GM23338 (cell line): ENCODE results near the gene EFCAB13. TPM values are rescaled to one million over a fixed set of nuclear protein-coding genes. Genes with fewer than 3 reads are reported as not detected.

Source experiments
- ATAC-seq: fragments of 200-7000 bp; cut with Tn5 transposase; 3 replicates; pipeline ENCODE4 v1.9.1; 2020
- DNase-seq: peaks from one replicate; pipeline ENCODE4 v3.0.0-alpha.2; 2015; ENCODE audit warnings: low spot score
- H2AFZ ChIP-seq: fragments of 200-600 bp; sonication (generic); 2 replicates; pipeline ENCODE4 v1.8.0; 2016; ENCODE audit warnings: antibody characterized with exemption, mild to moderate bottlenecking, moderate library complexity
- H3F3A ChIP-seq: fragments of 200-600 bp; sonication (generic); replicated peaks from 2 replicates; pipeline ENCODE4 v1.8.0; 2017; ENCODE audit warnings: antibody characterized with exemption, mixed run types, low read depth
- H3K27ac ChIP-seq: fragments of 200-600 bp; sonication (generic); 2 replicates; pipeline ENCODE4 v1.6.1; 2016; ENCODE audit warnings: low read depth
- H3K27me3 ChIP-seq: fragments of 200-600 bp; sonication (generic); 2 replicates; pipeline ENCODE4 v1.8.0; 2016; ENCODE audit warnings: mild to moderate bottlenecking, mixed run types, moderate library complexity; ENCODE audit not compliant: insufficient read depth
- H3K36me3 ChIP-seq: fragments of 200-600 bp; sonication (generic); 2 replicates; pipeline ENCODE4 v1.8.0; 2016; ENCODE audit warnings: mild to moderate bottlenecking; ENCODE audit not compliant: insufficient read depth
- H3K4me1 ChIP-seq: fragments of 200-600 bp; sonication (generic); 2 replicates; pipeline ENCODE4 v1.8.0; 2016; ENCODE audit warnings: mild to moderate bottlenecking, moderate library complexity; ENCODE audit not compliant: insufficient read depth
- H3K4me2 ChIP-seq: fragments of 200-600 bp; sonication (generic); 2 replicates; pipeline ENCODE4 v1.7.1; 2017; ENCODE audit warnings: mixed run types
- H3K4me3 ChIP-seq: fragments of 200-600 bp; sonication (generic); 2 replicates; pipeline ENCODE4 v1.6.1; 2016; ENCODE audit warnings: mixed run types
- H3K79me2 ChIP-seq: fragments of 200-600 bp; sonication (generic); replicated peaks from 2 replicates; pipeline ENCODE4 v1.8.0; 2017; ENCODE audit warnings: mild to moderate bottlenecking; ENCODE audit not compliant: insufficient read depth
- H3K9me2 ChIP-seq: fragments of 200-600 bp; sonication (generic); 2 replicates; pipeline ENCODE4 v1.8.0; 2017; ENCODE audit not compliant: insufficient read depth
- H4K20me1 ChIP-seq: fragments of 200-600 bp; sonication (generic); replicated peaks from 2 replicates; pipeline ENCODE4 v1.8.0; 2017; ENCODE audit warnings: mild to moderate bottlenecking; ENCODE audit not compliant: insufficient read depth
- H3K27ac Mint-ChIP-seq: 2 replicates; pipeline ENCODE4 v1.8.0; 2020; ENCODE audit warnings: inconsistent platforms, mild to moderate bottlenecking, moderate library complexity, mixed read lengths
- H3K27me3 Mint-ChIP-seq: 3 replicates; pipeline ENCODE4 v1.8.0; 2022; ENCODE audit warnings: low read depth, mild to moderate bottlenecking, moderate library complexity, mixed read lengths, inconsistent platforms; ENCODE audit not compliant: insufficient read depth, poor library complexity
- H3K36me3 Mint-ChIP-seq: 3 replicates; pipeline ENCODE4 v1.8.0; 2021; ENCODE audit warnings: low read depth, mild to moderate bottlenecking, inconsistent platforms, moderate library complexity, mixed read lengths
- H3K4me1 Mint-ChIP-seq: 3 replicates; pipeline ENCODE4 v1.8.0; 2020; ENCODE audit warnings: mild to moderate bottlenecking, inconsistent platforms, mixed read lengths
- H3K4me3 Mint-ChIP-seq: 3 replicates; pipeline ENCODE4 v1.8.0; 2021; ENCODE audit warnings: moderate library complexity, mild to moderate bottlenecking, inconsistent platforms, mixed read lengths
- H3K9me3 Mint-ChIP-seq: 3 replicates; pipeline ENCODE4 v1.8.0; 2020; ENCODE audit warnings: moderate library complexity, mild to moderate bottlenecking, inconsistent platforms, mixed read lengths
- CREB1 ChIP-seq: fragments of 250-450 bp; sonication (Bioruptor Pico); IDR thresholded peaks from 2 replicates; pipeline ENCODE4 v1.5.0; 2020; ENCODE audit warnings: low read depth, mild to moderate bottlenecking, moderate library complexity
- JUNB ChIP-seq: IDR thresholded peaks from one replicate; pipeline ENCODE4 v1.6.1; 2016; ENCODE audit warnings: antibody characterized with exemption; ENCODE audit not compliant: unreplicated experiment
- STAT1 ChIP-seq: IDR thresholded peaks from one replicate; pipeline ENCODE4 v1.6.1; 2016; ENCODE audit warnings: antibody characterized with exemption; ENCODE audit not compliant: unreplicated experiment
- ZNF114 ChIP-seq: fragments of 250-450 bp; sonication (Bioruptor Pico); IDR thresholded peaks from 2 replicates; pipeline ENCODE4 v1.5.0; 2020; ENCODE audit warnings: mild to moderate bottlenecking, moderate library complexity
- polyA plus RNA-seq: library from polyadenylated mRNA; unstranded; fragments of >200 nt; fragmentation: Nextera tagmentation; extraction: Ambion mirVana; gene quantifications from 2 replicates; pipeline ENCODE4 v1.2.1, GENCODE V29; 2016
- total RNA-seq: library from RNA; depleted of rRNA; stranded (reverse); fragments of >200 nt; shearing (Covaris generic); gene quantifications from 2 replicates; pipeline ENCODE4 v1.2.3, GENCODE V29; 2014
- TF ChIP-seq, protein P1 (sequence below): fragments of 250-450 bp; sonication (Bioruptor Pico); IDR thresholded peaks from 2 replicates; pipeline ENCODE4 v1.5.0; 2020; ENCODE audit warnings: mild to moderate bottlenecking, moderate library complexity
- TF ChIP-seq, protein P2 (sequence below), 2 experiments: fragments of 200-600 bp in 1 of 2; sonication (generic) in 1 of 2; conservative IDR thresholded peaks; 2 replicates each; pipeline versions ENCODE4 v1.5.1 to v1.6.1; 2016 to 2017; ENCODE audit warnings: antibody characterized with exemption in 2 of 2, low read depth in 2 of 2, mild to moderate bottlenecking in 2 of 2, moderate library complexity in 1 of 2
- TF ChIP-seq, protein P3 (sequence below): IDR thresholded peaks from one replicate; pipeline ENCODE4 v1.6.1; 2018; ENCODE audit warnings: antibody characterized with exemption; ENCODE audit not compliant: unreplicated experiment
- TF ChIP-seq, protein P4 (sequence below): IDR thresholded peaks from 2 replicates; pipeline ENCODE4 v1.6.1; 2016; ENCODE audit warnings: antibody characterized with exemption

EFCAB13 gene
- total and polyA plus RNA-seq, 2 experiments from 2014 or later = 4.1 to 5.4 TPM

DNA sequence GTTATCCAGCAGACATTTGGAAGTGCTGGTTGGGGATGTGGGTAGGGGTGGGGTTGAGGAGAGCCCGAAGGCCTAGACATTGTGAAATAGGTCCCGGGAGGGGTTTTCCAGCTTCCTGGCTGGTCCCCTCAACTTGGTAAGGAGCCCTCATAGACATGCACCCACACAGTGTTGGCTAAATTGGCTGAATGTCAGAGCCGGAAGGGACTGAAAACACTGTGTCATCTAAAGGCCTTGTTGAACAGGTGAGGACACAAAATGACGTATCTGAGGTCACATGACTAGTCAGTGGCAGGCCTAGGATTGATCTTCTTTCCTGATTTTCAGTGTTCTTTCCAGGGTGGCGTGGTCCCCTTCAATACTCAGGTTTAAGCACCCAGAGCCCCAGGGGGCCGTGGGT is 42.5 kb upstream of the EFCAB13 start:
- no peak overlapping the region for H3K4me3 ChIP-seq
- no peaks in the 10 kb centered on the region for H3K27me3 ChIP-seq
- Mint-ChIP-seq H3K4me1 (peaks cover 18% of the 10 kb centered on the region), H3K36me3 (no peaks in the 10 kb centered on the region), H3K9me3 (no peaks in the 10 kb centered on the region; the same call in 2 of the 3 replicates), H3K27ac (no peak overlapping the region), H3K27me3 (peaks cover 17% of the 10 kb centered on the region), H3K4me3 (no peak overlapping the region)
- no peak overlapping the region for H3K4me2 ChIP-seq
- TF ChIP-seq JUNB = no peak
- TF ChIP-seq, protein P1, sequence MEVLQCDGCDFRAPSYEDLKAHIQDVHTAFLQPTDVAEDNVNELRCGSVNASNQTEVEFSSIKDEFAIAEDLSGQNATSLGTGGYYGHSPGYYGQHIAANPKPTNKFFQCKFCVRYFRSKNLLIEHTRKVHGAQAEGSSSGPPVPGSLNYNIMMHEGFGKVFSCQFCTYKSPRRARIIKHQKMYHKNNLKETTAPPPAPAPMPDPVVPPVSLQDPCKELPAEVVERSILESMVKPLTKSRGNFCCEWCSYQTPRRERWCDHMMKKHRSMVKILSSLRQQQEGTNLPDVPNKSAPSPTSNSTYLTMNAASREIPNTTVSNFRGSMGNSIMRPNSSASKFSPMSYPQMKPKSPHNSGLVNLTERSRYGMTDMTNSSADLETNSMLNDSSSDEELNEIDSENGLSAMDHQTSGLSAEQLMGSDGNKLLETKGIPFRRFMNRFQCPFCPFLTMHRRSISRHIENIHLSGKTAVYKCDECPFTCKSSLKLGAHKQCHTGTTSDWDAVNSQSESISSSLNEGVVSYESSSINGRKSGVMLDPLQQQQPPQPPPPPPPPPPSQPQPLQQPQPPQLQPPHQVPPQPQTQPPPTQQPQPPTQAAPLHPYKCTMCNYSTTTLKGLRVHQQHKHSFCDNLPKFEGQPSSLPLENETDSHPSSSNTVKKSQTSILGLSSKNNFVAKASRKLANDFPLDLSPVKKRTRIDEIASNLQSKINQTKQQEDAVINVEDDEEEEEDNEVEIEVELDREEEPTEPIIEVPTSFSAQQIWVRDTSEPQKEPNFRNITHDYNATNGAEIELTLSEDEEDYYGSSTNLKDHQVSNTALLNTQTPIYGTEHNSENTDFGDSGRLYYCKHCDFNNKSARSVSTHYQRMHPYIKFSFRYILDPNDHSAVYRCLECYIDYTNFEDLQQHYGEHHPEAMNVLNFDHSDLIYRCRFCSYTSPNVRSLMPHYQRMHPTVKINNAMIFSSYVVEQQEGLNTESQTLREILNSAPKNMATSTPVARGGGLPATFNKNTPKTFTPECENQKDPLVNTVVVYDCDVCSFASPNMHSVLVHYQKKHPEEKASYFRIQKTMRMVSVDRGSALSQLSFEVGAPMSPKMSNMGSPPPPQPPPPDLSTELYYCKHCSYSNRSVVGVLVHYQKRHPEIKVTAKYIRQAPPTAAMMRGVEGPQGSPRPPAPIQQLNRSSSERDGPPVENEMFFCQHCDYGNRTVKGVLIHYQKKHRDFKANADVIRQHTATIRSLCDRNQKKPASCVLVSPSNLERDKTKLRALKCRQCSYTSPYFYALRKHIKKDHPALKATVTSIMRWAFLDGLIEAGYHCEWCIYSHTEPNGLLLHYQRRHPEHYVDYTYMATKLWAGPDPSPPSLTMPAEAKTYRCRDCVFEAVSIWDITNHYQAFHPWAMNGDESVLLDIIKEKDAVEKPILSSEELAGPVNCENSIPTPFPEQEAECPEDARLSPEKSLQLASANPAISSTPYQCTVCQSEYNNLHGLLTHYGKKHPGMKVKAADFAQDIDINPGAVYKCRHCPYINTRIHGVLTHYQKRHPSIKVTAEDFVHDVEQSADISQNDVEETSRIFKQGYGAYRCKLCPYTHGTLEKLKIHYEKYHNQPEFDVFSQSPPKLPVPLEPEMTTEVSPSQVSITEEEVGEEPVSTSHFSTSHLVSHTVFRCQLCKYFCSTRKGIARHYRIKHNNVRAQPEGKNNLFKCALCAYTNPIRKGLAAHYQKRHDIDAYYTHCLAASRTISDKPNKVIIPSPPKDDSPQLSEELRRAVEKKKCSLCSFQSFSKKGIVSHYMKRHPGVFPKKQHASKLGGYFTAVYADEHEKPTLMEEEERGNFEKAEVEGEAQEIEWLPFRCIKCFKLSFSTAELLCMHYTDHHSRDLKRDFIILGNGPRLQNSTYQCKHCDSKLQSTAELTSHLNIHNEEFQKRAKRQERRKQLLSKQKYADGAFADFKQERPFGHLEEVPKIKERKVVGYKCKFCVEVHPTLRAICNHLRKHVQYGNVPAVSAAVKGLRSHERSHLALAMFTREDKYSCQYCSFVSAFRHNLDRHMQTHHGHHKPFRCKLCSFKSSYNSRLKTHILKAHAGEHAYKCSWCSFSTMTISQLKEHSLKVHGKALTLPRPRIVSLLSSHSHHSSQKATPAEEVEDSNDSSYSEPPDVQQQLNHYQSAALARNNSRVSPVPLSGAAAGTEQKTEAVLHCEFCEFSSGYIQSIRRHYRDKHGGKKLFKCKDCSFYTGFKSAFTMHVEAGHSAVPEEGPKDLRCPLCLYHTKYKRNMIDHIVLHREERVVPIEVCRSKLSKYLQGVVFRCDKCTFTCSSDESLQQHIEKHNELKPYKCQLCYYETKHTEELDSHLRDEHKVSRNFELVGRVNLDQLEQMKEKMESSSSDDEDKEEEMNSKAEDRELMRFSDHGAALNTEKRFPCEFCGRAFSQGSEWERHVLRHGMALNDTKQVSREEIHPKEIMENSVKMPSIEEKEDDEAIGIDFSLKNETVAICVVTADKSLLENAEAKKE (CRISPR knock-in tag) = no peak
- TF ChIP-seq, protein P2, sequence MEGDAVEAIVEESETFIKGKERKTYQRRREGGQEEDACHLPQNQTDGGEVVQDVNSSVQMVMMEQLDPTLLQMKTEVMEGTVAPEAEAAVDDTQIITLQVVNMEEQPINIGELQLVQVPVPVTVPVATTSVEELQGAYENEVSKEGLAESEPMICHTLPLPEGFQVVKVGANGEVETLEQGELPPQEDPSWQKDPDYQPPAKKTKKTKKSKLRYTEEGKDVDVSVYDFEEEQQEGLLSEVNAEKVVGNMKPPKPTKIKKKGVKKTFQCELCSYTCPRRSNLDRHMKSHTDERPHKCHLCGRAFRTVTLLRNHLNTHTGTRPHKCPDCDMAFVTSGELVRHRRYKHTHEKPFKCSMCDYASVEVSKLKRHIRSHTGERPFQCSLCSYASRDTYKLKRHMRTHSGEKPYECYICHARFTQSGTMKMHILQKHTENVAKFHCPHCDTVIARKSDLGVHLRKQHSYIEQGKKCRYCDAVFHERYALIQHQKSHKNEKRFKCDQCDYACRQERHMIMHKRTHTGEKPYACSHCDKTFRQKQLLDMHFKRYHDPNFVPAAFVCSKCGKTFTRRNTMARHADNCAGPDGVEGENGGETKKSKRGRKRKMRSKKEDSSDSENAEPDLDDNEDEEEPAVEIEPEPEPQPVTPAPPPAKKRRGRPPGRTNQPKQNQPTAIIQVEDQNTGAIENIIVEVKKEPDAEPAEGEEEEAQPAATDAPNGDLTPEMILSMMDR (conservative IDR thresholded peaks at IDR 0.05; ENCODE audit: low read depth in 2 of 2) = no peak
- 0 out of 2 replicates have a peak, but pooled peaks cover 6% of the 10 kb centered on the region for H3K9me2 ChIP-seq
- H3F3A ChIP-seq = no peaks in the 10 kb centered on the region
- H3K4me1 ChIP-seq = peaks cover 16% of the 10 kb centered on the region
- H3K79me2 ChIP-seq = no peaks in the 10 kb centered on the region
- DNase-seq (no peak), ATAC-seq (no peak)
- no peak overlapping the region for H2AFZ ChIP-seq
- H4K20me1 ChIP-seq = no peaks in the 10 kb centered on the region; the same call in 1 of the 2 replicates
- H3K27ac ChIP-seq = no peak overlapping the region
- H3K36me3 ChIP-seq = no peaks in the 10 kb centered on the region

DNA sequence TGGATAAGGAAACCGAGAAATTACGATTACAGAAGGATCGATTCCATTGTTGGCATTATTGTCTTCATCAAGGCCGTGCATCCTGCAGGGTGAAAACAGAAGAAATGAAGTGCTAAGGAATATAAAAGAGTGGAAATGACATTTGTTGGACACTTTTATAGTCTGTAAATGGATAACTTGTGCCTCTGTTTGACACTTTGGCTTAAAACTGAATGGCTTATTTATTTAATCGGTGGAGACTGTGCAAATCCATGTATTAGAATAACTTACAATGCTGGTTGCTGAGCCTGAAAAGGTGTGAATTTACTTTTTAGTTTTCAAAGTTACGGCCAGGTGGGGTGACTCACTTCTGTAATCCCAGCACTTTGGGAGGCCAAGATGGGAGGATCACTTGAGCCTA is 38.8 kb upstream of the EFCAB13 start:
- Mint-ChIP-seq H3K36me3 (no peaks in the 10 kb centered on the region), H3K4me1 (no peaks in the 10 kb centered on the region; the same call in 2 of the 3 replicates), H3K27me3 (peaks cover 4% of the 10 kb centered on the region), H3K4me3 (no peak overlapping the region), H3K27ac (no peak overlapping the region), H3K9me3 (no peaks in the 10 kb centered on the region; the same call in 2 of the 3 replicates)
- Histone ChIP-seq H3K4me3 (no peak overlapping the region), H4K20me1 (no peaks in the 10 kb centered on the region; the same call in 1 of the 2 replicates), H3K27ac (no peak overlapping the region), H3K4me1 (no peaks in the 10 kb centered on the region), H3K79me2 (no peaks in the 10 kb centered on the region), H3K36me3 (no peaks in the 10 kb centered on the region), H3K4me2 (no peak overlapping the region), H3F3A (no peaks in the 10 kb centered on the region), H3K9me2 (peaks cover 12% of the 10 kb centered on the region; the same call in 1 of the 2 replicates), H2AFZ (no peak overlapping the region), H3K27me3 (no peaks in the 10 kb centered on the region)
- ATAC-seq (no peak), DNase-seq (no peak)
- TF ChIP-seq ZNF114 = no peak
- TF ChIP-seq, protein P3, sequence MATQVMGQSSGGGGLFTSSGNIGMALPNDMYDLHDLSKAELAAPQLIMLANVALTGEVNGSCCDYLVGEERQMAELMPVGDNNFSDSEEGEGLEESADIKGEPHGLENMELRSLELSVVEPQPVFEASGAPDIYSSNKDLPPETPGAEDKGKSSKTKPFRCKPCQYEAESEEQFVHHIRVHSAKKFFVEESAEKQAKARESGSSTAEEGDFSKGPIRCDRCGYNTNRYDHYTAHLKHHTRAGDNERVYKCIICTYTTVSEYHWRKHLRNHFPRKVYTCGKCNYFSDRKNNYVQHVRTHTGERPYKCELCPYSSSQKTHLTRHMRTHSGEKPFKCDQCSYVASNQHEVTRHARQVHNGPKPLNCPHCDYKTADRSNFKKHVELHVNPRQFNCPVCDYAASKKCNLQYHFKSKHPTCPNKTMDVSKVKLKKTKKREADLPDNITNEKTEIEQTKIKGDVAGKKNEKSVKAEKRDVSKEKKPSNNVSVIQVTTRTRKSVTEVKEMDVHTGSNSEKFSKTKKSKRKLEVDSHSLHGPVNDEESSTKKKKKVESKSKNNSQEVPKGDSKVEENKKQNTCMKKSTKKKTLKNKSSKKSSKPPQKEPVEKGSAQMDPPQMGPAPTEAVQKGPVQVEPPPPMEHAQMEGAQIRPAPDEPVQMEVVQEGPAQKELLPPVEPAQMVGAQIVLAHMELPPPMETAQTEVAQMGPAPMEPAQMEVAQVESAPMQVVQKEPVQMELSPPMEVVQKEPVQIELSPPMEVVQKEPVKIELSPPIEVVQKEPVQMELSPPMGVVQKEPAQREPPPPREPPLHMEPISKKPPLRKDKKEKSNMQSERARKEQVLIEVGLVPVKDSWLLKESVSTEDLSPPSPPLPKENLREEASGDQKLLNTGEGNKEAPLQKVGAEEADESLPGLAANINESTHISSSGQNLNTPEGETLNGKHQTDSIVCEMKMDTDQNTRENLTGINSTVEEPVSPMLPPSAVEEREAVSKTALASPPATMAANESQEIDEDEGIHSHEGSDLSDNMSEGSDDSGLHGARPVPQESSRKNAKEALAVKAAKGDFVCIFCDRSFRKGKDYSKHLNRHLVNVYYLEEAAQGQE = no peak
- TF ChIP-seq, protein P4, sequence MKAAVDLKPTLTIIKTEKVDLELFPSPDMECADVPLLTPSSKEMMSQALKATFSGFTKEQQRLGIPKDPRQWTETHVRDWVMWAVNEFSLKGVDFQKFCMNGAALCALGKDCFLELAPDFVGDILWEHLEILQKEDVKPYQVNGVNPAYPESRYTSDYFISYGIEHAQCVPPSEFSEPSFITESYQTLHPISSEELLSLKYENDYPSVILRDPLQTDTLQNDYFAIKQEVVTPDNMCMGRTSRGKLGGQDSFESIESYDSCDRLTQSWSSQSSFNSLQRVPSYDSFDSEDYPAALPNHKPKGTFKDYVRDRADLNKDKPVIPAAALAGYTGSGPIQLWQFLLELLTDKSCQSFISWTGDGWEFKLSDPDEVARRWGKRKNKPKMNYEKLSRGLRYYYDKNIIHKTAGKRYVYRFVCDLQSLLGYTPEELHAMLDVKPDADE = no peak
- TF ChIP-seq CREB1 (CRISPR knock-in tag) = no peak
- no peak for TF ChIP-seq STAT1
